T follicular helper cell (primary cell): ENCODE results near the gene ARHGAP29.

Experiments
- DNase-seq: peaks from one replicate; pipeline ENCODE4 v3.0.0-alpha.2; 2020; ENCODE audit warnings: low read depth

ARHGAP29 gene

DNA sequence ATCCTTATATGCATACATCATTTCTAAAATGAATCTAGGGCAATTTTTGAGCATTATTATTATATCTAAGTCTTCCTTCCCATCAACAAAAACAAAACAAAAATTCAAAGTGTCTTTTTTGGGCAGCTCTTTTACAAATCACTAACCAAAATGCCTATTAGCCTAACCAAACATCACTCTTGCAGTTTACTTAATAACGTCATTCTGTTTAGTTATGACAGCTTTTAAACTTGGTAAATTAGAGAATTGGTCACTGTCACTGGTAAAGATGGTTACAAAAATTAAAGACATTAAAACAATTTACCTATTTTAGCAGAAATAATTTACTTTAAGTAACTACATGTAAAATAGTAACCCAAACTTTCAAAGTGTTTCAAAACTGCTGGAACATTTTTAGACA, 2.8 kb downstream of the ARHGAP29 start:
- no peak for DNase-seq

GRCh38 chr1:94231746-94232145, 5.6 kb downstream of the ARHGAP29 start:
- DNase-seq: no peak

- DNase-seq: no peak
Measured at GRCh38 chr1:94230920-94231319, 6.5 kb downstream of the ARHGAP29 start.

DNA sequence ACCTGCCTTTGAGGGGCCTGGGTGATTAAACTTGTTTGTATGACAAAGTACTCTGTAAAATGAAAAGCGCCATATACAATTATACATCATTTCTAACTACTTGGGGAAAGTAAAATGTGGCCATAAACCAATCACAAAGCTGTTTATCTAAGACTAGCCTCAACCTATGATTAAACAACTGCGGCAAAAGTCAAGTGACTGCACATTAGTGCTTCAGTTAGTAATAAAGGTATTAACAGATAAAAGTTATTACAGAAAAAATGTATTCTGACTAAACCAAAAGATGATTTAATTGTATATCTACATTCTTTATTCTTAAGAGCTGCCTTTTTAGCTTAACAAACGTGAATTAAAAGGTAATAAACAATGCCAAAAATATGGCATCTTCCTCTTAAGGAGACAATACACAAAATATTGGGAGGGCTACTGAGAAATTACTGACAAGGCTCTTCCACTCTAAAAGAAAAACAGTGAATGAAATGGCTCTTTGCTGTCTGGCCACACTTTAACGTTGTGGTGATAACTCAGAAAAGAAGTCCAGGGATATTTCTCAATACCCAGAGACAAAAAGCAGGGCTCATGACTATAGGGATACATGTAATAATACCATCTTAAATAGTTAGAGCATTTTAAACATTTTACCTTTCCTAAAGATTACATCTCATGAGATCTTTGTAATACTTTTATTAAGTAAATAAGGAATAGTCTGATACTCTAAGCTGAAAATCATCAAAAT, 8.6 kb downstream of the ARHGAP29 start:
- DNase-seq: no peak

- no peak for DNase-seq
Measured at GRCh38 chr1:94227624-94228023, 9.8 kb downstream of the ARHGAP29 start.

DNA sequence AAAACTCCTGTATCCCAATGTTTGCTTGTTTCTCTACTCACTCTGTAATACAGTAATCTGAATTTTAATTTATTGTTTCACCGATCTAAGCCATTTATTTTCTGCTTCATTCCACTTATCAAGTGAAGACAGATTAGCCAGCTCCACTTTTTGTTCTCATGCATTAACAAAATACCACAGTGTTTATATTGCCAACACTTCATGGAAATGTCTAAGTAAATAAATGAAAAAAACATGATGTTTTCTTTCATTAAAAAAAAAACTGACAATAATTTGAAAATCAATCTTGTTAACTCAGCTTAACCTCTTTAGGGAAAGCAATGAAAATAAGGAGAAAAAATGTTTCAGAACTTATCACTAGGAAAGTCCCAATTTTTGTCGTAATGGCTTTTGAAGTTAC, 11.5 kb downstream of the ARHGAP29 start:
- no peak for DNase-seq

GRCh38 chr1:94218332-94218731, 19.1 kb downstream of the ARHGAP29 start:
- DNase-seq: no peak

- no peak for DNase-seq
Measured at GRCh38 chr1:94215955-94216354, 21.4 kb downstream of the ARHGAP29 start.

- no peak for DNase-seq
Measured at GRCh38 chr1:94209982-94210381, 27.4 kb downstream of the ARHGAP29 start.

DNA sequence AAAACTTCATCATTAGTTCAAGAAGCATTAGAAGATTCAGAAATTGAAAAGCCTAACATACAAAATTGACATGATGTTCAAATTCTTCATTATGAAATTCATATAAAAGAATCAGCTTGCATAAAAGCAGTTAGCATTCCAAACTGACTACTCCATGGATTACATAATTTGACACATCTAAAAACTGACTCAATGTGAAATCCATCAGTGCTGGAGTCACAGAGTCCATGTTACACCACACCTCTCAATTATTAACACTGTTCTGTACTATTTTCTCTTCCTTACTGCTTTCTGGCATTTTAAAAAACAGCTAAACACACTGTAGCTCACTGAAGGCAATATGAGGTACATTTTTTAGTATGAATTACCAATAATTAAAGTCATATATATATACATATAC, 28.0 kb downstream of the ARHGAP29 start:
- no peak for DNase-seq

DNA sequence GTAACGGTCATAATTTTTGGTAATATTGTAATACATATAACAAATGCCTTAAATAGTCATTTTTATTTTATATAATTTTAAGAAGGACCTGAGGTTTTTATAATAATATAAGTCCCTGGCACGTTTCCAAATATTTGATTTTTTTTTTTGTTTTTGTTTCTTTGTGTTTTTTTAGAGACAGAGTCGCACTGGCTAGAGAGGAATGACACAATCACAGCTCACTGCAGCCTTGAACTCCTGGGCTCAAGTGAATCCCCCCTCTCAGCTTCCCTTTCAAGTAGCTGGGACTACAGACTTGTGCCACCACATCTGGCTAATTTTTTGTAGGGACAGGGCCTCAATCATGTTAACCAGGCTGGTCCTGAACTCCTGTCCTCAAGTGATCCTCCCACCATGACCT, 29.7 kb downstream of the ARHGAP29 start:
- no peak for DNase-seq

GRCh38 chr1:94205639-94206038, 31.7 kb downstream of the ARHGAP29 start:
- no peak for DNase-seq

DNA sequence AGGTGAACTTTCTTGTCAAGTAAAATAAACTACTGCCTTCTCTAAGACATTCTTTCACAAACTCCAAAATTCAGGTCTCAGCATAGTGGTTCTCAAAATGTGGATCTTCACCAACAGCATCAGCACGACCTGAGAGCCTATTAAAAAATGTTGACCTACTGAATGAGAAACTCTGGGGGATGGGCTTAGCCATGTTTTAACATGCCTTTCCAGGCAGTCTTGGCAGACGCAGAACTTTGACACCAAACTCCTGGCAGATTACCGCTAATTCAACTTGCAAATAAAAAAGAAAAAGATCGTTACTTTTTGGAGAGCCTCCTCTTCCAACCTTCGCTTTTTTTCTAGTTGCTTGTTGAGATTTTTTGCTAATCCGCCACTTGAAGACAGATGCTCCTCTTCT, 35.1 kb downstream of the ARHGAP29 start:
- no peak for DNase-seq

DNA sequence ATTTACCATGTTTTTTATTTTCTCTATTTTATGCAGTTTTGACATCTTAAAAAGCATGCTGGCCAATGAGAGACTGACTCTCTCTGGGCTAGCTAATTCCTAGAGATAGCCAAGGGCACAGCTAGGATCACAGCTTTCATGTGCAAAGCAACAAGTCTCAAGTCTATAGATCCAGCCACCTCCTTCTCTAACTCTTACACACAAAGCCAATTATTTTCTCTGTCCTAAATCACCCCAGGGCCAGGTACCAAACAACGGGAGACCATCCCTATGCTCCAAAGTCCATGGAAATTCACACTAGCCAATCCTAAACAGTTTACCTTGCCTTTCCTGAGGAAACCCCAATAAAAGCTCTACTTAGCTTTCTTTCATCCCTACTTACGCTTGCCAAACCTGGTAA, 38.0 kb downstream of the ARHGAP29 start:
- DNase-seq: no peak

DNA sequence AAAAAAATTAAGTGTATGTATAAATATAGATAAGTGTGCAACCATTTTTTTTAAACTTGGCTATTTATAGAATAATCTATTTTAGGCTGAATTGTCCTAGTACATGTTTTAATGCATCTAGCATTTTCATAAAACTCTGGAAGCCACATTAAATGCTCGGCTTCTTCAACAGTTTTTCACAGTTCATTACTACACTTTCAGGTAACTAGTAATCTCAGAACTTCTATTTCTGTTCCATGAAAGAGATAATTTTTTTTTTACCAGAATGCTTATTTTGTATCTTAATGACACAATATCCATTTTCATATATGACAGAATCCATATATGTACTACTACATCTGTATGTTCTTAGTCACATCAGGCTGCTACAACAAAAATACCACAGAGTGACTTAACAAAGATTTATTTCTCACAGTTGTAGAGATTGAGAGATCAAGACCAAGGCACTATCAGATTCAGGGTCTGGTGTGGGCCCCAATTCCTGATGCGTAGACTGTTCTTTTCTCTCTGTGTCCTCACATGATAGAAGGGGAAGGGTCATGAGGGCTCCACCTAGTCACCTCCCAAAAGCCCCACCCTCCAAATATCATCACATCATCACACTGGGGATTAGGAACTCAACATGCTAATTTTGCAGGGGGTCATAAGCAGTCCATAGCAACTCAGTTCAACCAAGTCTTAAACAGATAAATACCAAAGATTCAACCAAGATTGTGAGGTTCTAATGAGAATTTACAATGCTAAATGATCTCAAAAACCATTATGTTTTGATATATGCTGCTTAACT, 43.1 kb downstream of the ARHGAP29 start:
- DNase-seq: no peak

GRCh38 chr1:94193128-94193527, 44.3 kb downstream of the ARHGAP29 start:
- DNase-seq: no peak

GRCh38 chr1:94191216-94191615, 46.2 kb downstream of the ARHGAP29 start:
- no peak for DNase-seq

- no peak for DNase-seq
Measured at GRCh38 chr1:94186946-94187345, 50.4 kb downstream of the ARHGAP29 start.

DNA sequence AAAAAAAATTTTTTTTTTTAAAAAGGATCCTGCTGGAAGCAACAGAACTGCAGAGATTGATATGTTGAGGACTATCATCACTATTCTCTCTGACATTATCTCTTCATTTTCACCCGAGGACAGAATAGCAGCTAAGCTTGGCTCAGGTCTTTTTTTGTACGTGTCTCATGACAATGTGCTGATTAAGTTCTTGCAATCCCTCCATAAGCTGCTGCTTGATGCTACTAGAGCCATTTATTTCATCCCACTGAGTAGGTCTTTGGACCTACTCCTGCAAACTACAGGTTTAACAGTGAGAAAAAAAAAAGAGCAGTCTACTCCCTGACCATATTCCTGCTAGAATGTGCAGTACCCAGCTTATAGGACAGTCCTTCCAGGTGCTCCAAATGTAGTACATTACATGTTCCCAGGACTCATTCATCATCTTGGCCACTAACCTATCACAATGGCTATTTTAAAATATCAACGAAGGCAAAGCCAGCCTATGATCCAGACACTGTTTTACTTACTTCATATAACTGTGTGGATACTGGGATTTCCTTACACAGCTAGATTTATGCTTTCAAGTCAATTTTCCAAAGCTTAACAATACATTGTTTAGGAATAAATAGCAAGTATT, 54.1 kb downstream of the ARHGAP29 start:
- DNase-seq: no peak

DNA sequence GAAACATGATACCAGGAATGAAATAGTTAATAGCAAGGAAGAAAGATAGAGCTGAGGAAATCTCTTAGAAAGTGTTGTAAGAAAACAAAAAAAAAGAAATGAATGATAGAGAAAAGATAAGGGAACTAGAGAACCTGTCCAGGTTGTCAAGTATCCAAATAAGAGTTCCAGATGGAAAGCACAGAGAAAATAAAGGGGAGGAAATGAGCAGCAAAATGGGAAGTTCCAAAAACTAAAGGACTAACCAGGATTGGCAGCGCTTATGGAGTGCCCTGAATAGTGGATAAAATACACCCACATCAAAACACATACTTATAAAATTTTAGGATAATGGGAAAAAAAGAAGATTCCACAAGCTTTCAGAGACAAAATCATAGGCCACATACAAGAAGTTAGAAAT, 55.2 kb downstream of the ARHGAP29 start:
- no peak for DNase-seq

DNA sequence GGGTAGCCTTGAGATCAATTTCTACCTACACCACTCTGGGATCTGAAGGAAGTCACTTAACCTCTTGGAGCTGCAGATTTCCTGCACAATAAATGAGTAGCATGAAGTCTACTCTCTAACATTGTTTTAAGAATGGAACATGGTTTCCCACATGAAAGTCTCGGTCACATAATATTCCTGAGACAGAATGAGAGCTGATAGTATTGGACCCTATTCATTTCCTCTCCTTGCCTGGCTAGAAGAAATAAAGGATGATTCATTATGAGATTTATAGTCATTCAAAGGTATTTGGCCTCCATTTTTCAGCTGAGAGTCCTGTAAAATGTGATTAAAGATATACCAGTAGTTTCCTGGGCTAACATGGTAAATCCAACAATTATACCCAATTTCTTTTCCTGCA, 56.7 kb downstream of the ARHGAP29 start:
- DNase-seq: no peak

GRCh38 chr1:94178901-94179300, 58.5 kb downstream of the ARHGAP29 start:
- no peak for DNase-seq

- no peak for DNase-seq
Measured at GRCh38 chr1:94169126-94169525, 68.3 kb downstream of the ARHGAP29 start.
